ENCODE data around the gene MAP4K1.
"Not testable (repeated sequence)": the region's sequence is repeated elsewhere in the genome, so short reads cannot be mapped to it uniquely, and the experiment has no call there.

MAP4K1 gene

DNA sequence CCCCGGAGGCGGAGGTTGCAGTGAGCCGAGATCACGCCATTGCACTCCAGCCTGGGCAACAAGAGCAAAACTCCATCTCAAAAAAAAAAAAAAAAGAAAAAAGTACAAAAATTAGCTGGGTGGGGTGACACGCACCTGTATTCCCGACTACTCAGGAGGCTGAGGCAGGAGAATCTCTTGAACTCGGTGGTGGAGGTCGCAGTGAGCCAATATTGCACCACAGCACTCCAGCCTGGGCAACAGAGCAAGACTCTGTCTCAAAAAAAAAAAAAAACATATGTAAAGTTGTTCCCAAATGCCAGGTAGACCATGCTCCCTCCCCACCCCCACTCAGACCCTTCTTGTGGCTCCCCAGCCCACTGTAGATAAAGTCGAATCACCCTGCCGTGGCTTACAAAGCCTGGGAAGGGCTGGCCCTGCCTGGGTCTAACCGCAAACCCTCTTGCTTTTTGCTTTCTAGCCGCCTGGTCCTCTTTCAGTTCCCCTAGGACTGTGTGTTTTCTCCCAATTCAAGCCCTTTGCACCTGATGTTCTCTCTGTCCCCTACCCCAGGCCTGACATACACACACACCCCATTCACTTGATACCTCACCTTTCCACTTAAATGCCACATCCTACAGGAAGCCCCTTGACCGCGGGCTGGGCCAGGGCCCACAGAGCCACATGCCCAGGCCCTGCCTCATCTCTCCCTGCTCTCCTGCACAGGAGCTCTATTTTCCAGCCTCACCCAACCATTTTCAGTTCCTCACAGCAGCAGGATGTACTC, 34.4 kb downstream of the MAP4K1 start:
- Mint-ChIP-seq H3K4me3 (no peak overlapping the region), H3K27me3 (peaks cover 0 to 5% of the 10 kb centered on the region in 2 donors), H3K36me3 (peaks cover 14 to 21% of the 10 kb centered on the region in 2 donors), H3K27ac (peak overlapping the region; percentile 10), H3K4me1 (peaks cover 5 to 12% of the 10 kb centered on the region in 2 donors), H3K9me3 (no peaks in the 10 kb centered on the region)
- DNase-seq (peak; percentile 29), ATAC-seq (replicated peaks) (peak; percentile 89 to 92)

DNA sequence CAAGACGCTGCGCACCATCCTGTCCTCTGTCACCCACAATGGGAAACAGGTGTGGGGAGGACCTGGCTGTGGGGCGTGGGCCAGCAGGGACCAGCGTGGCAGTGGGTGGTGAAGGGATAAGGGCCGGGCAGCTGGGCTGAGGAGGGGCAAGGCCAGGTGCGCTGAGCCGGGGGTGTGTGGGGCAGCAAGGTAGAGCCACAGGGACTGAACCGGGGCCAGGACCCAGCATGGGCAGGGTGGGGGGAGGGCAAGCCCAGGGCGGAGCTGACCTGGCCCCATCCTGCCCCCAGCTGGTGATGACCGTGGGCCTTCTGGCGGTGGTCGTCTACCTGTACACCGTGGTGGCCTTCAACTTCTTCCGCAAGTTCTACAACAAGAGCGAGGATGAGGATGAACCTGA, 37.7 kb downstream of the MAP4K1 start:
- no peak for DNase-seq
- no peak overlapping the region for H3K4me3 Mint-ChIP-seq
- no peak for ATAC-seq (replicated peaks)
- no peaks in the 10 kb centered on the region for H3K9me3 Mint-ChIP-seq
- no peaks in the 10 kb centered on the region for H3K36me3 Mint-ChIP-seq
- no peak overlapping the region for H3K27ac Mint-ChIP-seq
- H3K4me1 Mint-ChIP-seq, result peaks cover 5 to 6% of the 10 kb centered on the region in 2 donors
- peaks cover 0 to 5% of the 10 kb centered on the region in 2 donors for H3K27me3 Mint-ChIP-seq

DNA sequence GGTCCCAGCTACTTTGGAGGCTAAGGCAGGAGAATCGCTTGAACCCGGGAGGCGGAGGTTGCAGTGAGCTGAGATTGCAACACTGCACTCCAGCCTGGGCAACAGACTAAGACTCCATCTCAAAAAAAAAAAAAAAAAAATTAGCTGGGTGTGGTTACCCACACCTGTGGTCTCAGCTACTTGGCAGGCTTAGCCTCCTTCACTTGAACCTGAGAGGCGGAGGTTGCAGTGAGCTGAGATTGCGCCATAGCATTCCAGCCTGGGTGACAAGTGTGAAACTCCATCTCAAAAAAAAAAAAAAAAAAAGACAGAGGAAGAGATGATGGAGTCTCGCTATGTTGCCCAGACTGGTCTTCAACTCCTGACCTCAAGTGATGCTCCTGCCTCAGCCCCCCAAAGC, 38.4 kb downstream of the MAP4K1 start:
- not testable (repeated sequence) for H3K4me1 Mint-ChIP-seq; ATAC-seq (replicated peaks); H3K27me3 Mint-ChIP-seq; H3K27ac Mint-ChIP-seq; H3K4me3 Mint-ChIP-seq; H3K9me3 Mint-ChIP-seq; DNase-seq; H3K36me3 Mint-ChIP-seq

DNA sequence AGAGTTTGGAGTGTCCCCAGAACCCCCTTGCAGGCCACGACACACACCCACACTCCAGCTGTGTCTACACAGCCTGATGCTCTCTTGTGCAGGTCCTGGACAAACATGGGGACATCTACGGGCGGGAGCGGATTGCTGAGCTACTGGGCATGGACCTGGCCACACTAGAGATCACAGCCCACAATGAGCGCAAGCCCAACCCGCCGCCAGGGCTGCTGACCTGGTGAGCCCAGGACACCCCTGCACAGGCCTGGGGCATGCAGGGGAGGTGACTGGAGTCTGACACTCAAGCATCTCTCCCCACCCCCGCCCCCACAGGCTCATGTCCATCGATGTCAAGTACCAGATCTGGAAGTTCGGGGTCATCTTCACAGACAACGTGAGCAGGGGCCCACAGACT, 39.9 kb downstream of the MAP4K1 start:
- peaks cover 0 to 5% of the 10 kb centered on the region in 2 donors for H3K27me3 Mint-ChIP-seq
- ATAC-seq (replicated peaks), result no peak

DNA sequence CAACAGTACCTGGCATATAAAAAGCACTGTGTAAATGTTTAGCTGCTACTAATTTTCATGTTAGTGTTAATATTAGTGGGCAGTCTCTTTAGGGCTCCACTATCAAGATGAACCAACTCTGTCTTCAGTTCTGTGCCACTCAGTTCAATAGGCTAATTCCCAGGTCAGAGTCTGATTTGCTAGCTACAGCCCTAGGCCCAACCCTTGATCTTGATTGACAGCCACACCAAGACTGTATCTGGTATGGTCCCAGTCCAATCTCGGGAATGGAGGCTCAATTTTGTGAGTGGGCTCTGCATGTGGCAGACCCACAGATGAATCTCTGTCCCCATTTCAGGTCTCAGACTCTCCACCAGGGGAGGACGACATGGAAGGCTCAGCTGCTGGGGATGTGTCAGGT, 46.1 kb downstream of the MAP4K1 start:
- Mint-ChIP-seq H3K4me1 (no peaks in the 10 kb centered on the region), H3K27ac (no peak overlapping the region), H3K4me3 (no peak overlapping the region), H3K9me3 (no peaks in the 10 kb centered on the region), H3K27me3 (peaks cover 5 to 12% of the 10 kb centered on the region in 2 donors), H3K36me3 (no peaks in the 10 kb centered on the region)
- ATAC-seq (replicated peaks) (no peak), DNase-seq (no peak)

More for the DNA sequence above, 39.9 kb downstream of the MAP4K1 start:
- Mint-ChIP-seq H3K27ac (no peak overlapping the region), H3K9me3 (no peaks in the 10 kb centered on the region), H3K4me3 (no peak overlapping the region), H3K4me1 (no peaks in the 10 kb centered on the region), H3K36me3 (no peaks in the 10 kb centered on the region)
- no peak for DNase-seq

DNA sequence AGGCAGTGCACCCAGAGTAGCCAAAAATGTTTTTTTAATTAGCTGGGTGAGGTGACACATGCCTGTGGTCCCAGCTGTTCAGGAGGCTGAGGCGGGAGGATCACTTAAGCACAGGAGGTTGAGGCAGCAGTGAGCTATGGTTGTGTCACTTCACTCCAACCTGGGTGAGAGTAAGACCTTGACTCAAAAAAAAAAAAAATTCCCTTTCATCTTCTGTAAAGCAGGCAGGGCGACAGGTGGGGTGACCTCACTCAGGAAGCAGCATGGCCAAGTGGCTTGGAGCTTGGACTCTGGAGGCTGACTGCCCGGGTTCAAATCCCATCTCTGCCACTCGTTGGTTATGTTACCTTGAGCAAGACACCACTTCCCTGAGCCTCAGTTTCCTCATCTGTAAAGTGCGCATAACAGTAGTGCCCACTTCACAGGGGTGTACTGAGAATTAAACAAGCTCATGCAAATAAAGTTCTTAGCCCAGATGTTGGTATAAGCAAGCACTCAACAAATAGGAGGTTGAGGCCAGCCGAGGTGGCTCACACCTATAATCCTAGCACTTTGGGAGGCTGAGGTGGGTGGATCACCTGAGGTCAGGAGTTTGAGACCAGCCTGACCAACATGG, 48.3 kb downstream of the MAP4K1 start:
- peak in 1 of 2 donors; percentile 26 for ATAC-seq (replicated peaks)

DNA sequence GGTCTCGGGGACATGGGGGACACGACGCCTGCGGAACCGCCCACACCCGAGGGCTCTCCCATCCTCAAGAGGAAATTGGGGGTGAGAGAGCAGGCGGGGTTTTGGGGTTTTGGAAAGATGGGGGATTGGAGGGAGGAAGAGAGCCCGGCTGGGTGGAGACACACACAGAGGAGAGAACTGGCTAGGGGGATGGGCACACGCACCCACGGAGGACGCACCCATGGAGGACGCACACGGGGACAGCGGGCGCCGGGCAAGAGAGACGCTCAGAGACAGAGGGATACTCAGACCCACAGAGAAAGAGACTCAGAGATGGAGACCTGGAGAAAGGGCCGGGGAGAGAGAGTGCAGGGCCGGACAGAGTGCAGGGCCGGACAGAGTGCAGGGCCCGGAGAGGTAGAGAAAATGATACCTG, 52.1 kb downstream of the MAP4K1 start:
- H3K9me3 Mint-ChIP-seq, result peaks cover 0 to 2% of the 10 kb centered on the region in 2 donors
- ATAC-seq (replicated peaks) (no peak), DNase-seq (no peak)
- peak overlapping the region; percentile 78 for H3K27ac Mint-ChIP-seq
- peak overlapping the region; percentile 31 to 68 for H3K4me3 Mint-ChIP-seq
- peaks cover 0 to 2% of the 10 kb centered on the region in 2 donors for H3K36me3 Mint-ChIP-seq
- H3K27me3 Mint-ChIP-seq, result peaks cover 38 to 53% of the 10 kb centered on the region in 2 donors
- peaks cover 18 to 20% of the 10 kb centered on the region in 2 donors for H3K4me1 Mint-ChIP-seq

More for the DNA sequence above, 48.3 kb downstream of the MAP4K1 start:
- Mint-ChIP-seq H3K4me1 (peaks cover 5 to 8% of the 10 kb centered on the region in 2 donors), H3K36me3 (no peaks in the 10 kb centered on the region), H3K27me3 (peaks cover 16 to 26% of the 10 kb centered on the region in 2 donors), H3K27ac (no peak overlapping the region), H3K4me3 (no peak overlapping the region), H3K9me3 (no peaks in the 10 kb centered on the region)
- DNase-seq, result no peak

DNA sequence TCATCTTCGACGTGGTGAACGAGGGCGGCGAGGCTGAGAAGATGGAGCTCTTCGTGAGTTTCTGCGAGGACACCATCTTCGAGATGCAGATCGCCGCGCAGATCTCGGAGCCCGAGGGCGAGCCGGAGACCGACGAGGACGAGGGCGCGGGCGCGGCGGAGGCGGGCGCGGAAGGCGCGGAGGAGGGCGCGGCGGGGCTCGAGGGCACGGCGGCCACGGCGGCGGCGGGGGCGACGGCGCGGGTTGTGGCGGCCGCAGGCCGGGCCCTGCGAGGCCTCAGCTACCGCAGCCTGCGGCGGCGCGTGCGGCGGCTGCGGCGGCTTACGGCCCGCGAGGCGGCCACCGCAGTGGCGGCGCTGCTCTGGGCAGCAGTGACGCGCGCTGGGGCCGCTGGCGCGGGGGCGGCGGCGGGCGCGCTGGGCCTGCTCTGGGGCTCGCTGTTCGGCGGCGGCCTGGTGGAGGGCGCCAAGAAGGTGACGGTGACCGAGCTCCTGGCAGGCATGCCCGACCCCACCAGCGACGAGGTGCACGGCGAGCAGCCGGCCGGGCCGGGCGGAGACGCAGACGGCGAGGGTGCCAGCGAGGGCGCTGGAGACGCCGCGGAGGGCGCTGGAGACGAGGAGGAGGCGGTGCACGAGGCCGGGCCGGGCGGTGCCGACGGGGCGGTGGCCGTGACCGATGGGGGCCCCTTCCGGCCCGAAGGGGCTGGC, 52.6 kb downstream of the MAP4K1 start:
- peak overlapping the region; percentile 35 to 68 for H3K4me3 Mint-ChIP-seq
- H3K27ac Mint-ChIP-seq, result no peak overlapping the region
- DNase-seq (no peak), ATAC-seq (replicated peaks) (peak; percentile 57 to 59)
- peaks cover 0 to 2% of the 10 kb centered on the region in 2 donors for H3K36me3 Mint-ChIP-seq
- H3K9me3 Mint-ChIP-seq, result peaks cover 0 to 2% of the 10 kb centered on the region in 2 donors
- peaks cover 38 to 55% of the 10 kb centered on the region in 2 donors for H3K27me3 Mint-ChIP-seq
- peaks cover 18 to 22% of the 10 kb centered on the region in 2 donors for H3K4me1 Mint-ChIP-seq

DNA sequence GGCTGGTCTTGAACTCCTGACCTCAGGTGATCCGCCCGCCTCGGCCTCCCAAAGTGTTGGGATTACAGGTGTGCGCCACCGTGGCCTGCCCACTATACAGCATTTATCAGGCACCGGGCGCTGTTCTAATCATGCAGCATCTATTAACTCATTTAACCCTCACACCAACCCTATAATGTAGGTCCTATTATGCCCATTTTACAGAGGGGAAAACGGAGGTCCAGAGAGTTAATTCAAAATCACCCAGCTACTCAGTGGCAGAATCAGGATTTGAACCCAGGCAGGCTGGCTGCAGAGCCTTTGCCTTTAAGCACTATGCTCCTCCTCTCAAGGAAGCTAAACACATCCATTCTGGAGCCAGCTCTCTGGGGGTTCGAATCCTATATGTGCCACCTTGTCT, 54.3 kb downstream of the MAP4K1 start:
- Mint-ChIP-seq H3K27ac (no peak overlapping the region), H3K27me3 (peaks cover 42 to 61% of the 10 kb centered on the region in 2 donors), H3K4me1 (peaks cover 23 to 32% of the 10 kb centered on the region in 2 donors), H3K4me3 (no peak overlapping the region), H3K9me3 (peaks cover 0 to 2% of the 10 kb centered on the region in 2 donors), H3K36me3 (peaks cover 0 to 2% of the 10 kb centered on the region in 2 donors)
- DNase-seq, result no peak
- ATAC-seq (replicated peaks), result no peak

DNA sequence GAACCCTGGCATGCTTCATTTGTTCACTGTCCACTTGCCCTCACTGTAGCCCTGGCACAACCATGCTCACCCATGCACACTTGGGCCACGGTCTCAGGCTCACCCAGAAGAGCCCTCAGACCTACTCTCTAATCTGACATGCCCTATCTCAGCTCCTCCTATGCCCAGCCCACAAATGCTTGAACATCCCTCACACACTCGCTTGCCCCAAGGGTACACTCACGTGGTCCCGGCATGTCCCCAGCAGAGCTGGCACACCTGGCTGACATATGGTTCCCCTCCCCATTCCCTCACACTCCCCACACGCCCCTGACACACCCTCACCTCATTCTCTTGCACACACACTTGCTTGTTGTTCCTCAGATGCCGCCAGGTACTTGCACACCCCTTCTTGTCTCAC, 55.7 kb downstream of the MAP4K1 start:
- no peak overlapping the region for H3K27ac Mint-ChIP-seq

DNA sequence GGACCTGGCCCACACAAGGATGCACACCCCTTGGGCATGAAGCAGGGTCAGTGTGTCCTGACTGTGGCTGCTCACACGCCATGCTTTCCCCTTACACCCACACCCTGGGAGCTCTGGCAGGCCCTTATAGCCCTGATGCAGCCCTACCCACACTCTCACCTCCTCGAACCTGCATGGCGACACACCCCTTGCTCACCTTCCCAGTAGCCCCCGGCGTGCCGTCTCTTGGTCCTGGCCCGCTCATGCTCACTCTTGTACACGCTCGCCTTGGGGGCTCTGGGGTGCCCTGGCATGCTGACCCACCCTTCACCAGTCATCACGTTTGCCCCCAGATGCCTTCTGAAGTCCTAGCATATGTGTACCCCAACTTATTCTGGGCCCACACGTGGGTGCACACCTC, 56.1 kb downstream of the MAP4K1 start:
- peaks cover 0 to 2% of the 10 kb centered on the region in 2 donors for H3K36me3 Mint-ChIP-seq
- H3K27me3 Mint-ChIP-seq, result peaks cover 37 to 55% of the 10 kb centered on the region in 2 donors
- DNase-seq (no peak), ATAC-seq (replicated peaks) (no peak)
- no peak overlapping the region for H3K27ac Mint-ChIP-seq
- peaks cover 0 to 2% of the 10 kb centered on the region in 2 donors for H3K9me3 Mint-ChIP-seq
- H3K4me3 Mint-ChIP-seq, result peak overlapping the region in 1 of 2 donors; percentile 14
- H3K4me1 Mint-ChIP-seq, result peaks cover 27 to 38% of the 10 kb centered on the region in 2 donors

More for the DNA sequence above, 55.7 kb downstream of the MAP4K1 start:
- Mint-ChIP-seq H3K4me3 (no peak overlapping the region), H3K27me3 (peaks cover 37 to 53% of the 10 kb centered on the region in 2 donors), H3K36me3 (peaks cover 0 to 2% of the 10 kb centered on the region in 2 donors), H3K9me3 (peaks cover 0 to 2% of the 10 kb centered on the region in 2 donors), H3K4me1 (peaks cover 26 to 37% of the 10 kb centered on the region in 2 donors)
- ATAC-seq (replicated peaks), result no peak
- DNase-seq, result no peak

DNA sequence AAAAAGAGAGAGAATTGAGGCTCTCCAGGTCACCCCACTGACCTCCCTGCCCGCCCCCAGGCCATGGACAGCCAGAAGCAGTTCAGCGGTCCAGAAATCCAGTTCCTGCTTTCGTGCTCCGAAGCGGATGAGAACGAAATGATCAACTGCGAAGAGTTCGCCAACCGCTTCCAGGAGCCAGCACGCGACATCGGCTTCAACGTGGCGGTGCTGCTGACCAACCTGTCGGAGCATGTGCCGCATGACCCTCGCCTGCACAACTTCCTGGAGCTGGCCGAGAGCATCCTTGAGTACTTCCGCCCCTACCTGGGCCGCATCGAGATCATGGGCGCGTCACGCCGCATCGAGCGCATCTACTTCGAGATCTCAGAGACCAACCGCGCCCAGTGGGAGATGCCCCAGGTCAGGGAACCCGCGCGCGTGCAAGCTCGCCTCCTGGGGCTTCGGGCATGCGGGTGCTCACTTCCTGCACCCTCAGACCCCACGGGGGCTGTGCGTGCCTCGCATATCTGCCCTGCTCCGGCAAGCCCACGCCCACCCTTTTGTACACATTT, 56.6 kb downstream of the MAP4K1 start:
- Mint-ChIP-seq H3K27ac (no peak overlapping the region), H3K4me1 (peaks cover 27 to 38% of the 10 kb centered on the region in 2 donors), H3K9me3 (peaks cover 0 to 2% of the 10 kb centered on the region in 2 donors), H3K27me3 (peaks cover 37 to 54% of the 10 kb centered on the region in 2 donors), H3K36me3 (peaks cover 0 to 2% of the 10 kb centered on the region in 2 donors), H3K4me3 (no peak overlapping the region)
- DNase-seq (no peak), ATAC-seq (replicated peaks) (no peak)

DNA sequence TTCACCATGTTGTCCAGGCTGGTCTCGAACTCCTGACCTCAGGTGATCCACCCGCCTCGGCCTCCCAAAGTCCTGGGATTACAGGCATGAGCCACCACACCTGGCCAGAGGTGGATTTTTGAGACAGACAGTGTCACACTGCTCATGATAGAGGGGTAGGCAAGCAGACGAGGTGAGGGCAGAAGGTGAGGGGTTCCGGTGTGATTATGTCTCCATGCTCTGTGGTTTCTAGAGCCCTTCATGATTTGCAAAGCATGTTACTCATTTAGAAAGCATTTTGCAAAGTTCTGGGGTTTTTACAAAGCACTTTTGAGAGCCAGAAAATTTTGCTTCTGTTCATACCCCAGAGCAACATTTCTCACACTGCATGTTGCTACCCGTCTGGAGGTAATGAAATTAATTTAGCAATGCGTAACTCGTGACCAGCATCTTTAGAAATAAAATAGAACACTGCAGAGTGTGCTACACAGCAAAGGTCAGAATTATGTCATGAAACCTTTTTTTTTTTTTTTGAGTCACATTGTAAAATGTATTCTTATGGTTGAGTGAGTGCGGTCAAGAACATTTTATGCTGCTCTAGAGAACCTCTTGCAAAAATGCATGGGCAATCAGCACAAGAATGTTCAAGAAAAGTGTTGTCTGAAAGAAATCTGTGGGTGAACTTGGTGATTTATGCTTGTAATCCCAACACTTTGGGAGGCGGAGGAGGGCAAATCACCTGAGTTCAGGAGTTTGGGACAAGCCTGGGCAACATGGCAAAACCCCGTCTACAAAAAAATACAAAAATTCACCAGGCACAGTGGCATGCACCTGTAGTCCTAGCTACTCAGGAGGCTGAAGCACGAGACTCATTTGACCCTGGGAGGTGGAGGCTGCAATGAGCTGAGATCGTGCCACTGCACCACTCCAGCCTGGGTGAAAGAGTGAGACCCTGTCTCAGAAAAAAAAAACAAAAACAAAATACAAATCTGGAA, 58.0 kb downstream of the MAP4K1 start:
- peak overlapping the region; percentile 72 for H3K27ac Mint-ChIP-seq

More for the DNA sequence above, 58.0 kb downstream of the MAP4K1 start:
- H3K4me1 Mint-ChIP-seq, result peaks cover 22 to 38% of the 10 kb centered on the region in 2 donors
- H3K4me3 Mint-ChIP-seq, result peak overlapping the region; percentile 28 to 32
- peaks cover 0 to 2% of the 10 kb centered on the region in 2 donors for H3K36me3 Mint-ChIP-seq
- DNase-seq, result peak; percentile 35
- ATAC-seq (replicated peaks), result peak; percentile 86 to 87
- peaks cover 0 to 2% of the 10 kb centered on the region in 2 donors for H3K9me3 Mint-ChIP-seq
- H3K27me3 Mint-ChIP-seq, result peaks cover 32 to 54% of the 10 kb centered on the region in 2 donors
